ENCODE data around the gene DRAXIN.
A peak's percentile ranks its signal among the peaks of the same experiment; 100 is the strongest.

Gene DRAXIN

DNA sequence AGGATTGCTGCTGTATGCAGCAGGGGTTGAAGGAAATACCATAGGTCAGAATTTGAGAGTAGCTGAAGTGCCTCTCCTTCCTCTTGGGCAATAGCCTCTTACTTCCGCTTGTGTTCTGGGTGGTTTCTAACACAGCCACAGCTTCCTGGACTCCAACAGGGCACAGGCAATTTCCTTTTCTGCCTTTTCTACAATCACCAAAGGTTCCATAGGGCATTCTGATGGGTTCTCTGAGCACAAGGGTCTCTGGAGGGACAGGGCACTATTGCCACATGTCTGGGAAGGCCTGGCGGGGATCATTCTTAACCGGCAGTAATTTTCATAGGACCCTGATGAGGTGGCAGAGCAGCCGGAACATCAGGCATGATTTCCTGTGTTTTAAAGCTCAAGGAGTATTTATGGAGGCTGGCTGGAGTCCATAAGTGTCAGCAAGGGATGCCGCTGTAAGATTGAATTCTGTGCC is 39.0 kb downstream of the DRAXIN start:
- Histone ChIP-seq H2AFZ (ENCODE audit: low read depth, low read length) (no peak overlapping the region), H3K9ac (ENCODE audit: low read length) (no peak overlapping the region), H3K4me3 (ENCODE audit: low read length) (no peak overlapping the region), H3K27ac (ENCODE audit: low read length) (no peak overlapping the region), H4K20me1 (ENCODE audit: insufficient read depth, low read length) (no peaks in the 10 kb centered on the region), H3K4me1 (ENCODE audit: low read length) (0 out of 2 replicates have a peak, but pooled peaks cover under 1% of the 10 kb centered on the region), H3K4me2 (ENCODE audit: low read length) (no peak overlapping the region; the same call in 1 of the 2 replicates), H3K9me3 (ENCODE audit: insufficient read depth, low read length) (no peaks in the 10 kb centered on the region), H3K27me3 (ENCODE audit: low read depth, low read length) (no peaks in the 10 kb centered on the region), H3K36me3 (replicated peaks; ENCODE audit: low read depth, low read length) (no peaks in the 10 kb centered on the region), H3K79me2 (ENCODE audit: low read length) (no peaks in the 10 kb centered on the region)
- no peak for TF ChIP-seq EZH2phosphoT487 (IDR thresholded peaks at IDR 0.05; ENCODE audit: low read depth)
- TF ChIP-seq, protein P1, sequence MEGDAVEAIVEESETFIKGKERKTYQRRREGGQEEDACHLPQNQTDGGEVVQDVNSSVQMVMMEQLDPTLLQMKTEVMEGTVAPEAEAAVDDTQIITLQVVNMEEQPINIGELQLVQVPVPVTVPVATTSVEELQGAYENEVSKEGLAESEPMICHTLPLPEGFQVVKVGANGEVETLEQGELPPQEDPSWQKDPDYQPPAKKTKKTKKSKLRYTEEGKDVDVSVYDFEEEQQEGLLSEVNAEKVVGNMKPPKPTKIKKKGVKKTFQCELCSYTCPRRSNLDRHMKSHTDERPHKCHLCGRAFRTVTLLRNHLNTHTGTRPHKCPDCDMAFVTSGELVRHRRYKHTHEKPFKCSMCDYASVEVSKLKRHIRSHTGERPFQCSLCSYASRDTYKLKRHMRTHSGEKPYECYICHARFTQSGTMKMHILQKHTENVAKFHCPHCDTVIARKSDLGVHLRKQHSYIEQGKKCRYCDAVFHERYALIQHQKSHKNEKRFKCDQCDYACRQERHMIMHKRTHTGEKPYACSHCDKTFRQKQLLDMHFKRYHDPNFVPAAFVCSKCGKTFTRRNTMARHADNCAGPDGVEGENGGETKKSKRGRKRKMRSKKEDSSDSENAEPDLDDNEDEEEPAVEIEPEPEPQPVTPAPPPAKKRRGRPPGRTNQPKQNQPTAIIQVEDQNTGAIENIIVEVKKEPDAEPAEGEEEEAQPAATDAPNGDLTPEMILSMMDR (IDR thresholded peaks at IDR 0.05; ENCODE audit: low read depth, low read length), result no peak

DNA sequence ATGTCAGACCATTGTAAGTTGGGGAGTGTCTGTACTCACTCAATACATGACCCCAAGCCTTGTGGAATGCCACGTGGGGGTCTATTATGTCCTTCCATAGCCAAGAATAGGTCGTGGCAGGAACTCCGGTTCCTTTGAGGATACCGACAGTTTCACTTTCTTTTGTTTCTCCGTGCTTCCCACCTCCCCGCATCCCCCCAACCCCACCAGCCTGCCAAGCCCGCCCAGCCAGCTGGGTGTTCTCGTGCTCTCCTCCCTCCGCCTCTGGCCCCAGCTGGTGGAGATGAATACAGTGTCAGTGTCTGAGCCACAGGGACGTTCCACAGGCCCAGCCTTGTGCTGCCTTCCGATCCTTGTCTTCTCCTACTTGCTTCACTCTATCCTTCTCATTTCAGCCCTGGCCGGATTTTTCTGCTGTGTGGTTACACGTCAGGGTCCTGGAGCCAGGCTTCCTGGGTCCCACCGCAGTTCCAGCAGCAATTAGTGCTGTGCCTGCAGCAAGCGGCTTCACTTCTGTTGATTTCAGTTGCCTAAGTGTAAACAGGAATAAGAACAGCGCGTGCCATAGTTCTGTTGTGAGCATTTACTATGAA is 40.3 kb downstream of the DRAXIN start:
- no peaks in the 10 kb centered on the region for H3K9me3 ChIP-seq (ENCODE audit: insufficient read depth, low read length)
- H4K20me1 ChIP-seq (ENCODE audit: insufficient read depth, low read length), result no peaks in the 10 kb centered on the region
- no peak overlapping the region for H3K4me3 ChIP-seq (ENCODE audit: low read length)
- no peaks in the 10 kb centered on the region for H3K27me3 ChIP-seq (ENCODE audit: low read depth, low read length)
- no peak overlapping the region for H3K27ac ChIP-seq (ENCODE audit: low read length)
- no peak overlapping the region for H3K9ac ChIP-seq (ENCODE audit: low read length)
- H2AFZ ChIP-seq (ENCODE audit: low read depth, low read length), result no peak overlapping the region
- H3K4me2 ChIP-seq (ENCODE audit: low read length), result no peak overlapping the region
- peaks cover 3% of the 10 kb centered on the region; the same call in 1 of the 2 replicates for H3K4me1 ChIP-seq (ENCODE audit: low read length)
- no peaks in the 10 kb centered on the region for H3K79me2 ChIP-seq (ENCODE audit: low read length)
- TF ChIP-seq EZH2phosphoT487 (IDR thresholded peaks at IDR 0.05; ENCODE audit: low read depth), result no peak
- TF ChIP-seq, protein P1 (IDR thresholded peaks at IDR 0.05; ENCODE audit: low read depth, low read length), result no peak
- no peaks in the 10 kb centered on the region for H3K36me3 ChIP-seq (replicated peaks; ENCODE audit: low read depth, low read length)

DNA sequence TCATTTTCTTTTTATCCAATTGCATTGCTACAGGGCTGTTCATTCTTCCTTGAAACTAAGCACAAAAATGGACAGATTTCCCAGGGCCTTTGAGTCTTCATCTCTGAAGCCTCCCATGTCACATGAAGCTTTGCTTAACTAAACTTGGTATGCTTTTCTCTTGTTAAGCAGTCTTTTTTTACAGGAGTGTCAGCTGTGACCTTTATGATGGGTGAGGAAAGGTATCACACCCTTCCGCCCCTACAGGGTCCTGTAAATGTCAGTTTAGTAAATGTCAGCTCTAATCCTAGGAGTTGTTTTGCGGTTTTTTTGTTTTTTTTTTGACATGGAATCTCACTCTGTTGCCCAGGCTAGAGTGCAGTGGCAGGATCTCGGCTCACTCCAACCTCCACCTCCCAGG is 41.8 kb downstream of the DRAXIN start:
- H3K4me2 ChIP-seq (ENCODE audit: low read length), result no peak overlapping the region
- H3K4me1 ChIP-seq (ENCODE audit: low read length), result peaks cover 10% of the 10 kb centered on the region
- H3K27me3 ChIP-seq (ENCODE audit: low read depth, low read length), result no peaks in the 10 kb centered on the region
- H3K36me3 ChIP-seq (replicated peaks; ENCODE audit: low read depth, low read length), result no peaks in the 10 kb centered on the region
- H3K27ac ChIP-seq (ENCODE audit: low read length), result no peak overlapping the region
- H4K20me1 ChIP-seq (ENCODE audit: insufficient read depth, low read length), result no peaks in the 10 kb centered on the region
- H3K9me3 ChIP-seq (ENCODE audit: insufficient read depth, low read length), result no peaks in the 10 kb centered on the region
- no peak overlapping the region for H3K9ac ChIP-seq (ENCODE audit: low read length)
- no peak overlapping the region for H3K4me3 ChIP-seq (ENCODE audit: low read length)
- H2AFZ ChIP-seq (ENCODE audit: low read depth, low read length), result no peak overlapping the region
- TF ChIP-seq EZH2phosphoT487 (IDR thresholded peaks at IDR 0.05; ENCODE audit: low read depth), result no peak
- TF ChIP-seq, protein P1 (IDR thresholded peaks at IDR 0.05; ENCODE audit: low read depth, low read length), result no peak
- H3K79me2 ChIP-seq (ENCODE audit: low read length), result no peaks in the 10 kb centered on the region

- TF ChIP-seq, protein P1 (IDR thresholded peaks at IDR 0.05; ENCODE audit: low read depth, low read length), result no peak
- TF ChIP-seq EZH2phosphoT487 (IDR thresholded peaks at IDR 0.05; ENCODE audit: low read depth), result no peak
- peaks cover 10% of the 10 kb centered on the region for H3K4me1 ChIP-seq (ENCODE audit: low read length)
- H3K27me3 ChIP-seq (ENCODE audit: low read depth, low read length), result no peaks in the 10 kb centered on the region
- no peaks in the 10 kb centered on the region for H3K36me3 ChIP-seq (replicated peaks; ENCODE audit: low read depth, low read length)
- H3K9me3 ChIP-seq (ENCODE audit: insufficient read depth, low read length), result no peaks in the 10 kb centered on the region
- H3K4me2 ChIP-seq (ENCODE audit: low read length), result peak overlapping the region; percentile 94
- H3K9ac ChIP-seq (ENCODE audit: low read length), result no peak overlapping the region
- peak overlapping the region; percentile 86 for H2AFZ ChIP-seq (ENCODE audit: low read depth, low read length)
- no peak overlapping the region for H3K27ac ChIP-seq (ENCODE audit: low read length)
- no peaks in the 10 kb centered on the region for H4K20me1 ChIP-seq (ENCODE audit: insufficient read depth, low read length)
- no peaks in the 10 kb centered on the region for H3K79me2 ChIP-seq (ENCODE audit: low read length)
- H3K4me3 ChIP-seq (ENCODE audit: low read length), result peak overlapping the region; percentile 97
These were observed 44.0 kb downstream of the DRAXIN start for GRCh38 chr1:11735531-11735853.
